ENCODE measurements around the gene FBXO36.

FBXO36 gene

GRCh38 chr2:230053753-230054478 lies 131.6 kb downstream of the FBXO36 start:
- DNase-seq = no peak

- no peak for DNase-seq
These were observed 138.5 kb downstream of the FBXO36 start for GRCh38 chr2:230060672-230061293.

Measured in NCI-H1417 treated with DMSO at 0.1 percent for 48 hours (cell line).